ENCODE measurements around the gene BLM. TPM values are rescaled to one million over a fixed set of nuclear protein-coding genes. Genes with fewer than 3 reads are reported as not detected.

BLM gene
- total and polyA plus RNA-seq, 10 of the 15 experiments (the other 5 are each of a cell fraction or from before 2014, with no cell fraction given), result 23.0 to 68.4 (median 43.9) TPM

- no peaks in the 10 kb centered on the region for H3K79me2 ChIP-seq (ENCODE audit: control insufficient read depth, insufficient read depth, low read length)
- H3K27ac ChIP-seq (ENCODE audit: control insufficient read depth, insufficient read depth), result no peak overlapping the region
- H3K9me3 ChIP-seq (replicated peaks; ENCODE audit: control insufficient read depth, insufficient read depth, low read length), result no peaks in the 10 kb centered on the region
- intact Hi-C loops (cut with micrococcal nuclease; ENCODE audit: unreplicated experiment), result no loop called here
- H3K9ac ChIP-seq (ENCODE audit: control insufficient read depth, insufficient read depth, low read length), result no peak overlapping the region
- ChIA-PET CTCF (interaction anchor here (2.5 kb wide), 1 partner anchor 12 kb away, joined by 6 read pairs; no protein-coding TSS in a partner anchor), SMC1A (ENCODE audit: uncharacterized antibody, unreplicated experiment) (interaction anchor here (1.4 kb wide), 1 partner anchor 40 kb away, joined by 4 read pairs; no protein-coding TSS in a partner anchor), POLR2A (interaction anchor here (0.7 kb wide), 1 partner anchor 1200 kb away, joined by 3 read pairs; no protein-coding TSS in a partner anchor), RAD21 (ENCODE audit: unreplicated experiment) (no interaction called here)
- no peaks in the 10 kb centered on the region for H4K20me1 ChIP-seq (ENCODE audit: control insufficient read depth, insufficient read depth)
- no peak for FAIRE-seq
- BruUV-seq (replicated peaks), result TSS peak; percentile 35
- WGBS (ENCODE audit: insufficient coverage, insufficient replicate concordance, low lambda C conversion rate, missing lambda C conversion rate), result 88% methylated on average over 5 of the region's 5 CpGs
- H3K27me3 ChIP-seq (replicated peaks in 1 of 2; ENCODE audit: control insufficient read depth in 2 of 2, insufficient read depth in 2 of 2, low read length in 1 of 2), result no peaks in the 10 kb centered on the region
- H3K4me2 ChIP-seq (ENCODE audit: control insufficient read depth, insufficient read depth), result no peak overlapping the region
- ATAC-seq, result no peak
- no peaks in the 10 kb centered on the region for H3K4me1 ChIP-seq (ENCODE audit: control insufficient read depth, insufficient read depth, low read length)
- H2AFZ ChIP-seq (ENCODE audit: control insufficient read depth, low read depth, low read length), result no peak overlapping the region
- in situ Hi-C loops (cut with MboI), result no loop called here
- DNase-seq (ENCODE audit: low read depth, low spot score), result no peak
- H3K4me3 ChIP-seq, result no peak overlapping the region
- H3K36me3 ChIP-seq (ENCODE audit: control insufficient read depth in 2 of 2, insufficient read depth in 2 of 2, low read length in 1 of 2), result peaks cover 0 to 11% of the 10 kb centered on the region in 2 experiments; a peak in 2 of 4 replicates
- TF ChIP-seq POLR2AphosphoS2 (IDR thresholded peaks at IDR 0.05; ENCODE audit: low read depth, low read length) (no peak), SIX5 (IDR thresholded peaks at IDR 0.05; ENCODE audit: low read depth, low read length, severe bottlenecking) (no peak), ESRRA (IDR thresholded peaks at IDR 0.05; ENCODE audit: low read length) (no peak), ASH2L (IDR thresholded peaks at IDR 0.05; ENCODE audit: borderline replicate concordance, low read depth) (no peak), BHLHE40 (IDR thresholded peaks at IDR 0.05; ENCODE audit: borderline replicate concordance in 1 of 2, low read depth in 2 of 2, low read length in 1 of 2) (no peak), PML (IDR thresholded peaks at IDR 0.05; ENCODE audit: low read length) (no peak), PBX3 (IDR thresholded peaks at IDR 0.05; ENCODE audit: insufficient replicate concordance, low read depth, low read length) (no peak), RFX5 (IDR thresholded peaks at IDR 0.05; ENCODE audit: low read depth, low read length) (no peak), FOS (IDR thresholded peaks at IDR 0.05; ENCODE audit: borderline replicate concordance, extremely low read depth, insufficient read length) (no peak)
- TF ChIP-seq, protein P1, sequence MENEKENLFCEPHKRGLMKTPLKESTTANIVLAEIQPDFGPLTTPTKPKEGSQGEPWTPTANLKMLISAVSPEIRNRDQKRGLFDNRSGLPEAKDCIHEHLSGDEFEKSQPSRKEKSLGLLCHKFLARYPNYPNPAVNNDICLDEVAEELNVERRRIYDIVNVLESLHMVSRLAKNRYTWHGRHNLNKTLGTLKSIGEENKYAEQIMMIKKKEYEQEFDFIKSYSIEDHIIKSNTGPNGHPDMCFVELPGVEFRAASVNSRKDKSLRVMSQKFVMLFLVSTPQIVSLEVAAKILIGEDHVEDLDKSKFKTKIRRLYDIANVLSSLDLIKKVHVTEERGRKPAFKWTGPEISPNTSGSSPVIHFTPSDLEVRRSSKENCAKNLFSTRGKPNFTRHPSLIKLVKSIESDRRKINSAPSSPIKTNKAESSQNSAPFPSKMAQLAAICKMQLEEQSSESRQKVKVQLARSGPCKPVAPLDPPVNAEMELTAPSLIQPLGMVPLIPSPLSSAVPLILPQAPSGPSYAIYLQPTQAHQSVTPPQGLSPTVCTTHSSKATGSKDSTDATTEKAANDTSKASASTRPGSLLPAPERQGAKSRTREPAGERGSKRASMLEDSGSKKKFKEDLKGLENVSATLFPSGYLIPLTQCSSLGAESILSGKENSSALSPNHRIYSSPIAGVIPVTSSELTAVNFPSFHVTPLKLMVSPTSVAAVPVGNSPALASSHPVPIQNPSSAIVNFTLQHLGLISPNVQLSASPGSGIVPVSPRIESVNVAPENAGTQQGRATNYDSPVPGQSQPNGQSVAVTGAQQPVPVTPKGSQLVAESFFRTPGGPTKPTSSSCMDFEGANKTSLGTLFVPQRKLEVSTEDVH (IDR thresholded peaks at IDR 0.05; ENCODE audit: low read depth, partially characterized antibody), result no peak
- TF ChIP-seq, protein P2, sequence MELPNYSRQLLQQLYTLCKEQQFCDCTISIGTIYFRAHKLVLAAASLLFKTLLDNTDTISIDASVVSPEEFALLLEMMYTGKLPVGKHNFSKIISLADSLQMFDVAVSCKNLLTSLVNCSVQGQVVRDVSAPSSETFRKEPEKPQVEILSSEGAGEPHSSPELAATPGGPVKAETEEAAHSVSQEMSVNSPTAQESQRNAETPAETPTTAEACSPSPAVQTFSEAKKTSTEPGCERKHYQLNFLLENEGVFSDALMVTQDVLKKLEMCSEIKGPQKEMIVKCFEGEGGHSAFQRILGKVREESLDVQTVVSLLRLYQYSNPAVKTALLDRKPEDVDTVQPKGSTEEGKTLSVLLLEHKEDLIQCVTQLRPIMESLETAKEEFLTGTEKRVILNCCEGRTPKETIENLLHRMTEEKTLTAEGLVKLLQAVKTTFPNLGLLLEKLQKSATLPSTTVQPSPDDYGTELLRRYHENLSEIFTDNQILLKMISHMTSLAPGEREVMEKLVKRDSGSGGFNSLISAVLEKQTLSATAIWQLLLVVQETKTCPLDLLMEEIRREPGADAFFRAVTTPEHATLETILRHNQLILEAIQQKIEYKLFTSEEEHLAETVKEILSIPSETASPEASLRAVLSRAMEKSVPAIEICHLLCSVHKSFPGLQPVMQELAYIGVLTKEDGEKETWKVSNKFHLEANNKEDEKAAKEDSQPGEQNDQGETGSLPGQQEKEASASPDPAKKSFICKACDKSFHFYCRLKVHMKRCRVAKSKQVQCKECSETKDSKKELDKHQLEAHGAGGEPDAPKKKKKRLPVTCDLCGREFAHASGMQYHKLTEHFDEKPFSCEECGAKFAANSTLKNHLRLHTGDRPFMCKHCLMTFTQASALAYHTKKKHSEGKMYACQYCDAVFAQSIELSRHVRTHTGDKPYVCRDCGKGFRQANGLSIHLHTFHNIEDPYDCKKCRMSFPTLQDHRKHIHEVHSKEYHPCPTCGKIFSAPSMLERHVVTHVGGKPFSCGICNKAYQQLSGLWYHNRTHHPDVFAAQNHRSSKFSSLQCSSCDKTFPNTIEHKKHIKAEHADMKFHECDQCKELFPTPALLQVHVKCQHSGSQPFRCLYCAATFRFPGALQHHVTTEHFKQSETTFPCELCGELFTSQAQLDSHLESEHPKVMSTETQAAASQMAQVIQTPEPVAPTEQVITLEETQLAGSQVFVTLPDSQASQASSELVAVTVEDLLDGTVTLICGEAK (IDR thresholded peaks at IDR 0.05; ENCODE audit: borderline replicate concordance), result no peak
These were observed 57.8 kb downstream of the BLM start for GRCh38 chr15:90774731-90775514.

Data from GM12878 (cell line).